KMS-11 (cell line): ENCODE measurements around the gene NCS1.

ENCODE experiments used
- H2AFZ ChIP-seq: fragments of 200-600 bp; sonication (generic); 2 replicates; pipeline ENCODE4 v1.6.1; 2016; ENCODE audit warnings: antibody characterized with exemption, mixed run types, low read depth
- H3K27ac ChIP-seq: fragments of 200-600 bp; sonication (generic); 2 replicates; pipeline ENCODE4 v1.6.1; 2016; ENCODE audit warnings: mild to moderate bottlenecking, mixed run types
- H3K27me3 ChIP-seq: fragments of 200-600 bp; sonication (generic); 2 replicates; pipeline ENCODE4 v1.6.1; 2017; ENCODE audit warnings: mild to moderate bottlenecking, low read depth, mixed run types, moderate library complexity; ENCODE audit not compliant: insufficient read depth
- H3K36me3 ChIP-seq: fragments of 200-600 bp; sonication (generic); 2 replicates; pipeline ENCODE4 v1.6.1; 2017; ENCODE audit warnings: mild to moderate bottlenecking, mixed run types; ENCODE audit not compliant: insufficient read depth
- H3K4me1 ChIP-seq: fragments of 200-600 bp; sonication (generic); 2 replicates; pipeline ENCODE4 v1.6.1; 2016; ENCODE audit warnings: mild to moderate bottlenecking, low read depth, mixed run types; ENCODE audit not compliant: poor library complexity, severe bottlenecking
- H3K4me2 ChIP-seq: fragments of 200-600 bp; sonication (generic); 2 replicates; pipeline ENCODE4 v1.7.0; 2016; ENCODE audit warnings: mild to moderate bottlenecking, mixed run types
- H3K4me3 ChIP-seq: fragments of 200-600 bp; sonication (generic); IDR thresholded peaks from 2 replicates; pipeline ENCODE4 v1.6.1; 2017; ENCODE audit warnings: low read depth, low read length, mixed read lengths; ENCODE audit not compliant: insufficient read depth
- H3K79me2 ChIP-seq: fragments of 200-600 bp; sonication (generic); 2 replicates; pipeline ENCODE4 v1.6.1; 2016; ENCODE audit warnings: low read depth, mixed run types; ENCODE audit not compliant: insufficient read depth
- H3K9ac ChIP-seq: fragments of 200-600 bp; sonication (generic); 2 replicates; pipeline ENCODE4 v1.6.1; 2016; ENCODE audit warnings: mild to moderate bottlenecking, mixed run types
- H4K20me1 ChIP-seq: fragments of 200-600 bp; sonication (generic); 2 replicates; pipeline ENCODE4 v1.6.1; 2016; ENCODE audit warnings: mild to moderate bottlenecking, mixed run types; ENCODE audit not compliant: insufficient read depth
- TF ChIP-seq, protein P1 (sequence below): fragments of 200-600 bp; sonication (generic); conservative IDR thresholded peaks from 2 replicates; pipeline ENCODE4 v1.6.1; 2017; ENCODE audit warnings: low read depth, mild to moderate bottlenecking, antibody characterized with exemption, low read length, moderate library complexity, mixed read lengths

Gene NCS1

DNA sequence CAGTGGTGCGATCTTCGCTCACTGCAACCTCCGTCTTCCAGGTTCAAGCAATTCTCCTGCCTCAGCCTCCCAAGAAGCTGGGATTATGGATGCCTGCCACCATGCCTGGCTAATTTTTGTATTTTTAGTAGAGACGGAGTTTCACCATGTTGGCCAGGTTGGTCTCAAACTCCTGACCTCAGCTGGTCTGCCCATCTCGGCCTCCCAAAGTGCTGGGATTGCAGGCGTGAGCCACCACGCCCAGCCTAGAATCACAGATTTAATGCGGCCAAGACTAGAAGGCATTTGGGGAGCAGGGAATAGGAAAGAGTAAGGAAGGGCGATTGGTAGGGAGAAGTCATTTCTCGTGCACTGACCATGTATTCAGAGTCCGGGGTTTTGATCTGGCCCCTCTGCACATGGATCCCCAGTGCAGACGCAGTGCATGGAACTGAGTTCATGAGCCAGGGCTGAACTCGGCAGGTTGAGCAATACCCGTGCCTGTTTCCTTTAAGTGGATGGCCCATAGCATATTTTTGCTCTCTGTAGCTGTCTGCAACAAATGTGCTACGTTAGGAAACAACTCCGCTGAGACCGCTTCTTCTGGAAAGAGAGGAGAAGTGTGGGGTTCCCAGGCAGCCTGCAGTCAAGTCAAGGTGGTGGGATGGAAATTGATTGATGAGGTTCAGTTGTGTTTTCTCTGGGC, 90.0 kb downstream of the NCS1 start:
- Histone ChIP-seq H3K27ac (no peak overlapping the region), H3K4me2 (no peak overlapping the region), H2AFZ (no peak overlapping the region), H3K36me3 (no peaks in the 10 kb centered on the region), H3K4me3 (no peak overlapping the region), H4K20me1 (no peaks in the 10 kb centered on the region), H3K9ac (no peak overlapping the region), H3K79me2 (no peaks in the 10 kb centered on the region), H3K27me3 (peaks cover 77% of the 10 kb centered on the region), H3K4me1 (no peaks in the 10 kb centered on the region)
- TF ChIP-seq, protein P1, sequence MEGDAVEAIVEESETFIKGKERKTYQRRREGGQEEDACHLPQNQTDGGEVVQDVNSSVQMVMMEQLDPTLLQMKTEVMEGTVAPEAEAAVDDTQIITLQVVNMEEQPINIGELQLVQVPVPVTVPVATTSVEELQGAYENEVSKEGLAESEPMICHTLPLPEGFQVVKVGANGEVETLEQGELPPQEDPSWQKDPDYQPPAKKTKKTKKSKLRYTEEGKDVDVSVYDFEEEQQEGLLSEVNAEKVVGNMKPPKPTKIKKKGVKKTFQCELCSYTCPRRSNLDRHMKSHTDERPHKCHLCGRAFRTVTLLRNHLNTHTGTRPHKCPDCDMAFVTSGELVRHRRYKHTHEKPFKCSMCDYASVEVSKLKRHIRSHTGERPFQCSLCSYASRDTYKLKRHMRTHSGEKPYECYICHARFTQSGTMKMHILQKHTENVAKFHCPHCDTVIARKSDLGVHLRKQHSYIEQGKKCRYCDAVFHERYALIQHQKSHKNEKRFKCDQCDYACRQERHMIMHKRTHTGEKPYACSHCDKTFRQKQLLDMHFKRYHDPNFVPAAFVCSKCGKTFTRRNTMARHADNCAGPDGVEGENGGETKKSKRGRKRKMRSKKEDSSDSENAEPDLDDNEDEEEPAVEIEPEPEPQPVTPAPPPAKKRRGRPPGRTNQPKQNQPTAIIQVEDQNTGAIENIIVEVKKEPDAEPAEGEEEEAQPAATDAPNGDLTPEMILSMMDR = no peak

DNA sequence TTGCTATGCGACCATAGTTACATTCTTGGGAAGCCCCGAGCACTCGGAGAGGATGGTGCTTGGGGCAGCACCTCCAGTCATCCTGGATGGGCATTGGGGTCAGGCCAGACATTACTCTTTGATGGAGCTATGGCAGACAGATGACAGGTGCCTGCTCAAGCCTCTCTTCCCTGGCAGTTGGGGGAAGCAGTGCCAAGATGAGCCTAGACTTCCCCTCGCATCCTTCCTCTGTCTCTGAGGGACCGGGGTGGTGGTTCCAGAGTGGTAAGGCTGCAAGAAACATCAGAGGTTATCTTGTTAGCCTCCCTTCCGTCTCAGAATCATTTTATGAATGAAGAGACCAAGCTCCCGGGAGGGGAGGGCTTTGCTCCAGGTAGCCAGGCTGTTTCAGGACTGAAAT, 90.6 kb downstream of the NCS1 start:
- TF ChIP-seq, protein P1 = no peak
- peaks cover 83% of the 10 kb centered on the region for H3K27me3 ChIP-seq
- no peak overlapping the region for H3K4me3 ChIP-seq
- H3K4me1 ChIP-seq = no peaks in the 10 kb centered on the region
- no peak overlapping the region for H2AFZ ChIP-seq
- no peak overlapping the region for H3K9ac ChIP-seq
- H3K36me3 ChIP-seq = no peaks in the 10 kb centered on the region
- H3K4me2 ChIP-seq = no peak overlapping the region
- H3K27ac ChIP-seq = no peak overlapping the region
- H4K20me1 ChIP-seq = no peaks in the 10 kb centered on the region
- H3K79me2 ChIP-seq = no peaks in the 10 kb centered on the region

DNA sequence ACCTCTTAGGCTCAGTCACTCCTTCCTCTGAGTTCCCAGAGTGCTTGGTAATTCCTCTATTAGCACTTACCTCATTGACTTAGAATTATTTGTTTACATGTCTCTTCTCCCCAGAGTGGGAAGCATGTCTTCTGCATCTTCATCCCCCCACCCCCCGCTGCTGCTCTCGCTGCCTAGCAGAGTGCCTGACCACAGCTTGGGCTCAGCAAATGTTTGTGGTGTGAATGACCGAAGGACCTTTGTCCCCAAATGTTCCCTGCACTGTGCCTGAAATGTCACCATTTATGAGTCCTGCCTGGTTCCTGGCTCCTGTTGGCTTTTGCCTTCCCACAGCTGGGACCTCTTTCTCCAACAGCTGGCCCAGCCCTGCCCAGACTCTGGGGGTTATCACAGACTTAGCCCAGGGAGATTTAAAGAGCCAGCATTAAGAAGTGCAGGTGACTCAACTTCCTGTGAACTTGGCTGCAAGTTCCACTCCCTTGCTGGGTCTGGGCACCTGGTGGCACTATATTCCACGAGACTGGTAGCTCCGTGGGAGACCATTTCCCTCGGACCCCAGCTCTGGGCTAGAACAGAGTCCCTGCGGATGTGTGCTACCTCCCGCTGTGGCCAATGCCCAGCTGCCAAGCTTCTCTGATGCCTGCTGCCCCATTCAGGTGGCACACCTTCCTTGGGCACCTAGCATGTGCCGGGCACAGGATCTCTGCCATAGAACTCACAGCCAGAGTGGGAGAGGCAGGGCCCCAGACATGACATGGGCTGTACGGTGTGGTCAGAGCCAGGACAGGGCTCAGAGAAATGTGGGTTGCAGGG, 91.6 kb downstream of the NCS1 start:
- Histone ChIP-seq H3K36me3 (no peaks in the 10 kb centered on the region), H3K4me1 (no peaks in the 10 kb centered on the region), H3K27me3 (peaks cover 84% of the 10 kb centered on the region), H2AFZ (no peak overlapping the region), H3K27ac (no peak overlapping the region), H3K9ac (no peak overlapping the region), H4K20me1 (no peaks in the 10 kb centered on the region), H3K4me2 (no peak overlapping the region), H3K79me2 (no peaks in the 10 kb centered on the region), H3K4me3 (no peak overlapping the region)
- TF ChIP-seq, protein P1 = no peak

DNA sequence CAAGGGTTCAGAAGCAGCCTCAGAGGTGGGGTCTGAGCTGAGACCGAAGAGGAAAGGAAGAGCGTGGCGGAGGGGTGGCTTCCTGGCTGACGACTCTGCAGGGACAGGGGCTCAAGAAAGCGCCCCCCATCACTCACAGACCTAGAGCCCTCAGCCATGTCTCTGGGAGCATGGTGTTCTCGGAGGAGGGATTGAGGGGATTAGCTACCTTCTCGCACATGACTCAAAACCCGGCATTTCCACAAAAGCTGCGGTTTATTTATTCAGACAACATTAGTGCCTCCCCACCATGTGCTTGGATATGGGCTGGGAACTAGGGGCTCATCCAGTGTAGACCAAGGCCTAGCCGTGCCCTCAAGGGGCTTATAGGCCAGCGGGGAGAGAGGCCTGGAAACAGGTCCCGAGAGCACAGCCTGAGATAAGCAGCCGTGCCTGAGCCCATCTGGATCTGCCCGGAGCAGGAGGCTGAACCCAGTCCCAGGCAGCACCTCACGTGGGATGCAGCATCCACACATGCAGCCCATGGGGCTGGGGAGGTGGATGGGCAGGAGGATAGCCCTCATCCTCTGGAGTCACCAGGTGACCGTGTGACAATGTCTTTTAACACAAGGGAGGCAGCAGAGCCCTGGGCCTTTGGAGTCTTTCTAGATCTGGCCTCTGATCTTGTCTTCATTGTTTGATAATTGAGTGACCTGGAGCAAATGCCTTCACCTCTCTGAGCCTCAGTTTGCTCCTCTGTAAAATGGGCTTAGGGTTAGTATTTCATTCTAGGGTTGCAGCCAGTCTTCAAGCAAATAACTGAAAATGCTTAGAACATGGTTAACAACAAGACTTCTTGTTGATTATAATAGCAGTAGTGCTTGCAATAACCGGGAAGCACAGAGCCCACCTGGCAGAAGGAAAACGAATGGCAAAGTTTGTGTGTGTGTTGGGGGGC, 92.5 kb downstream of the NCS1 start:
- Histone ChIP-seq H3K27ac (no peak overlapping the region), H3K4me3 (no peak overlapping the region), H3K36me3 (no peaks in the 10 kb centered on the region), H4K20me1 (no peaks in the 10 kb centered on the region), H3K4me2 (no peak overlapping the region), H2AFZ (no peak overlapping the region), H3K79me2 (no peaks in the 10 kb centered on the region), H3K9ac (no peak overlapping the region), H3K27me3 (peaks cover 84% of the 10 kb centered on the region), H3K4me1 (no peaks in the 10 kb centered on the region)
- TF ChIP-seq, protein P1 = no peak
